Measurements from ENCODE around the gene CDK10.

GRCh38 chr16:89720813-89721545 is 34.5 kb downstream of the CDK10 start, which contains the start of the genes VPS9D1 and ZNF276:
- TF ChIP-seq EGR1 (IDR thresholded peaks at IDR 0.05) = peak; percentile 43
- no peak for TF ChIP-seq CEBPB (IDR thresholded peaks at IDR 0.05)
- peak; percentile 33; the same call in 1 of the 2 replicates for TF ChIP-seq EP300 (IDR thresholded peaks at IDR 0.05; ENCODE audit: borderline replicate concordance)
- peak; percentile 65 for TF ChIP-seq MAX (IDR thresholded peaks at IDR 0.05)
- peak; percentile 55 for TF ChIP-seq USF1 (IDR thresholded peaks at IDR 0.05)
- peak; percentile 85 for TF ChIP-seq TAF1 (IDR thresholded peaks at IDR 0.05; ENCODE audit: low read depth)

Data from Ishikawa (cell line).